BE2C (cell line): ENCODE results near the gene BUB3.

Experiments used
- DNase-seq: peaks from one replicate; pipeline ENCODE4 v3.0.0-alpha.2; 2020
- H3K27me3 ChIP-seq: fragments of 250-450 bp; sonication (Bioruptor Pico); 2 replicates; pipeline ENCODE4 v1.5.1; 2020; ENCODE audit warnings: mild to moderate bottlenecking
- H3K36me3 ChIP-seq: fragments of 250-450 bp; sonication (Bioruptor Pico); 2 replicates; pipeline ENCODE4 v1.5.1; 2020; ENCODE audit warnings: mild to moderate bottlenecking
- H3K4me1 ChIP-seq: fragments of 250-450 bp; sonication (Bioruptor Pico); 2 replicates; pipeline ENCODE4 v1.5.1; 2020
- H3K4me3 ChIP-seq: 2 replicates; pipeline ENCODE4 v1.5.1; 2011; ENCODE audit warnings: low read depth, low read length
- H3K9me3 ChIP-seq: fragments of 250-450 bp; sonication (Bioruptor Pico); 2 replicates; pipeline ENCODE4 v1.5.1; 2020
- TF ChIP-seq, protein P1 (sequence below): IDR thresholded peaks from 2 replicates; pipeline ENCODE4 v1.5.1; 2012; ENCODE audit warnings: mild to moderate bottlenecking, low read depth, low read length

BUB3 gene

DNA sequence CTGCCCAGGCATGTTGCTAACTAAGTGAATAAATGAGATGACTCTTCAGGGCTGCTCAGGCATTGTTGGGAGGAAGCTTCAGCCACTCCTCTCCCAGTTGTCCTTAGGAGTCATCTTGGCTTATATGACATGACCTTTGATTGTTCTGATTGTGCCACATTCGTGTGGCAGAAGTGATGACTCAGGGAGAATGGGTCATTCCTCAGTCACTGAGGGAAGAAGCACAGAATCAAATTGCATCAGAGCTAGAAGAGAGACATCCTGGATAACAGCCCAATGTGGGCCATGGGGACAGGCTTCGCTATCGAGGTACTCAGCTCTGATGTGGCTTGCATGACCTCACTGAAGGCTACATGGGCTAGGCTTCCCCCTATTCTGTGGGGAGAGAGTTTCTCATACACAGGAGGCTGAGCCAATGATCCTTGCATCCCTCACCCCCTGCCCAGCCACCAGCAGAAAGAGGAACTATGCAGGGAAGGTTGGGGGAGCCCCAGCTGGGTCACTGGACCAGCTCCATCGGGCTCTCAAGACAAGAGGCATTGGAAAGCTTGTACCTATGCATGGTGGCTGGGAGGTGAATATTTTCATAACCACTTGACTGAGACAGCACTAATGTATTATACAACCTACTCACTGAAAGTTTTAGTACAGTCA lies 24.5 kb upstream of the BUB3 start:
- Histone ChIP-seq H3K4me3 (no peak overlapping the region), H3K9me3 (no peaks in the 10 kb centered on the region), H3K4me1 (no peaks in the 10 kb centered on the region), H3K27me3 (peaks cover 90% of the 10 kb centered on the region), H3K36me3 (no peaks in the 10 kb centered on the region)
- TF ChIP-seq, protein P1, sequence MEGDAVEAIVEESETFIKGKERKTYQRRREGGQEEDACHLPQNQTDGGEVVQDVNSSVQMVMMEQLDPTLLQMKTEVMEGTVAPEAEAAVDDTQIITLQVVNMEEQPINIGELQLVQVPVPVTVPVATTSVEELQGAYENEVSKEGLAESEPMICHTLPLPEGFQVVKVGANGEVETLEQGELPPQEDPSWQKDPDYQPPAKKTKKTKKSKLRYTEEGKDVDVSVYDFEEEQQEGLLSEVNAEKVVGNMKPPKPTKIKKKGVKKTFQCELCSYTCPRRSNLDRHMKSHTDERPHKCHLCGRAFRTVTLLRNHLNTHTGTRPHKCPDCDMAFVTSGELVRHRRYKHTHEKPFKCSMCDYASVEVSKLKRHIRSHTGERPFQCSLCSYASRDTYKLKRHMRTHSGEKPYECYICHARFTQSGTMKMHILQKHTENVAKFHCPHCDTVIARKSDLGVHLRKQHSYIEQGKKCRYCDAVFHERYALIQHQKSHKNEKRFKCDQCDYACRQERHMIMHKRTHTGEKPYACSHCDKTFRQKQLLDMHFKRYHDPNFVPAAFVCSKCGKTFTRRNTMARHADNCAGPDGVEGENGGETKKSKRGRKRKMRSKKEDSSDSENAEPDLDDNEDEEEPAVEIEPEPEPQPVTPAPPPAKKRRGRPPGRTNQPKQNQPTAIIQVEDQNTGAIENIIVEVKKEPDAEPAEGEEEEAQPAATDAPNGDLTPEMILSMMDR, result no peak
- DNase-seq, result no peak

DNA sequence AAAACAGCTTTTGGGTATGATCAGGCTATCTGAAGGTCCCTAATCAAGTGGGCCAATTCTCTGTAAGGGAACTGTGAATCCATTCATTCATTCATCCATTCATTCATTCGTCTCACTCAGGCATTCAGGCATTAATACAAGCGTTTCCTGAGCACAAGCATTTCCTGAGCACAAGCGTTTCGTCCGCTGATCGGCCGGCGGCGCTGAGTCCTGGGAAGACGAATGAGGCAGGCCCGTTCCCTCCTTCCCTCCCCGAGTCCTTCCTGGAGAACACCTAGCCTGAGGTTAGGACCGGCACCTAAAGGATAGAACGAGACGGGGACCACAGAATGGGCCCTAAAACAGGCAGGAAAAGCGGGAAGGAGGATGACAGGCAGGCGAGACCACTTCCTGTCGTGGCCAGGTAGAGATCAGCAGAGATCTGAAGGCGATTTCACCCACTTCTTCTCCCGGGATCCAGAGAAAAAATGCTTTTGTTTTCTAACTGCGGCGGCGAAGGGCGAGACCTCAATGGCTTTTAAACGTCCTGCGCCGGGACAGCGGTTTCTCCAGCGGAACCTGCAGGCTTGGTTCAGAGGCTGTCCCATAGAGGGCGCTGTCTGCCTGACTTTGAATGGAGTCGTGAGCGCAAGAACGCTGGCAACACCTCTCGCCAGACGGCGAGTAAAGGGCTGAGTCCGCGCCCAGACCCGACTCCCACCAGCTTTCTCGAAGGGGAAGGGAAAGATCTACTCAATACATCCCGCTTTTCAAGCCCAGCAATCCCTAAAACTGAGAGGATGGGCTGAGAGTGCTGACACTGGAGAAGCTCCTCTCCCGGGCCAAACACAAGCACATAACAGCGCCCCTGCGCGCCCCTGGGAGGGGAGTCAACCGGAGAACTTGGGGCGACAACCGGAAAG lies 21.4 kb upstream of the BUB3 start:
- H3K9me3 ChIP-seq, result no peaks in the 10 kb centered on the region
- DNase-seq, result peak; percentile 85

DNA sequence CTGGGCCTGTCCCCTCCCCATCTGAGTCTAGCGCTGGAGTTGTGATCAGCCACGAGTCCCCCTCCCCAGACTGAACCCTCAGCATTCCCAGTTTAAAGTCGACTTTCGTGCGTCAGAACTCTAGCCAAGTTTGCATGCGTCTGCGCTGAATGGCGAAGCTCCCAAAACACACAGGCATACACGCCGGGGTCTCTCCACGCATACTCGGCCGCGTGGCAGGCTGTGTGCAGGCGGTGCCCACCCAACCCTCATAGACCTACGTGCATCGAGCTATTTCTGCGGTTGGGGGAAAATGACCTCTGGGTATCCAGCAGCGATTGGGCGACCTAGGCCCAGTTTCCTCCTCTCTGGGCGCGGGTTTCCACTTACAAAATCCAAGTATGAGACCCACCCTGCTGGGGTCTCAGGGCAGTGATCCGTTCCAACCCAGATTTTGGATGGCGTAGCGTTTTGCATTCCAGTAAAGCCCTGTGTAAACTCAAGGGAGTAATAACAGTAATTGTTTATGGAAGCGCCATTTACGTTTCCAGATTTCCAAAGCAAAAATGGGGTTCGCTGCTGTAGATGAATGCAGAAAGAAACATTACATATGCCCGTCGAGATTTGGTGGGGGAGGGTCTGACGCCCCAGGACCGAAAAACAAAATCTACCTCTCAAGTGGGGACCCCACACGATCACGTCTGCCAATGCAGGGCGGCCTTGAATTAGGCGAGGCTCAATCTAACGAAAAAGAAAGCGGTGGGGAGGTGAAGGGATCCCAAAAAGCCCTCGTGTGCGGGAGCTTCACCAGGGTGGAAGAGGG lies 20.5 kb upstream of the BUB3 start:
- DNase-seq, result no peak
- H3K4me1 ChIP-seq, result no peaks in the 10 kb centered on the region
- H3K9me3 ChIP-seq, result no peaks in the 10 kb centered on the region
- no peaks in the 10 kb centered on the region for H3K36me3 ChIP-seq
- peaks cover 99% of the 10 kb centered on the region for H3K27me3 ChIP-seq
- H3K4me3 ChIP-seq, result no peak overlapping the region
- TF ChIP-seq, protein P1, result no peak

More for the DNA sequence above, 21.4 kb upstream of the BUB3 start:
- H3K27me3 ChIP-seq, result peaks cover 98% of the 10 kb centered on the region
- TF ChIP-seq, protein P1, result peak; percentile 88
- H3K36me3 ChIP-seq, result no peaks in the 10 kb centered on the region
- H3K4me3 ChIP-seq, result no peak overlapping the region
- no peaks in the 10 kb centered on the region for H3K4me1 ChIP-seq

DNA sequence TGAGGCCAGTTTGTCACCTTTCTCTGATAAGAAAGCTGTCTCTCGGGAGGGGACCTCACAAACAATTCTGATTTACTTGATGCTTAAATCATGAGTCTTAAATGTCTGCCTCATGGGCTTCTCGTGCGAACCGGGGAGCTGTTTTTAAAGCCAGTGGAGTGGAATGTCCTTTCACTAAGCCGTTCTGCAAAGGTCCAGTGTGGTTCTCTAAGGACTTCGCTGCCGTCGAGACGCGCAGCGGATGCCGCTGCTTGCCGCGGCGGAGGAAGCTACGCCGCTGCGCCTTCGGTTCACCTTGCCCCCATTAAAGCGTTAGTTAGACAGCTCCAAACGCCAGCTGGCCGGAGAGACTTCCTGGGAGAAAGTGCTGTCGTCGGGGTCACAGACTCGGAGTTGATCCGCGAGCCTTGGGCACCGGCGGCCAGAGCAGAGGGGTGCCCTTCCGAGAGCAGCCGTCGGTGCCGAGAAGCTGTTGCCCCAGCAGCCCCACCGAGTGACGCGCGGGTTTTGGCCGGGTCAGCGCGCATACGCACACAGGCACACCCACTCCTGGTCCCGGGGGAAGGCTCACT lies 19.8 kb upstream of the BUB3 start:
- TF ChIP-seq, protein P1, result no peak
- Histone ChIP-seq H3K27me3 (peaks cover 99% of the 10 kb centered on the region), H3K9me3 (no peaks in the 10 kb centered on the region), H3K4me3 (no peak overlapping the region), H3K4me1 (no peaks in the 10 kb centered on the region), H3K36me3 (no peaks in the 10 kb centered on the region)
- DNase-seq, result no peak

DNA sequence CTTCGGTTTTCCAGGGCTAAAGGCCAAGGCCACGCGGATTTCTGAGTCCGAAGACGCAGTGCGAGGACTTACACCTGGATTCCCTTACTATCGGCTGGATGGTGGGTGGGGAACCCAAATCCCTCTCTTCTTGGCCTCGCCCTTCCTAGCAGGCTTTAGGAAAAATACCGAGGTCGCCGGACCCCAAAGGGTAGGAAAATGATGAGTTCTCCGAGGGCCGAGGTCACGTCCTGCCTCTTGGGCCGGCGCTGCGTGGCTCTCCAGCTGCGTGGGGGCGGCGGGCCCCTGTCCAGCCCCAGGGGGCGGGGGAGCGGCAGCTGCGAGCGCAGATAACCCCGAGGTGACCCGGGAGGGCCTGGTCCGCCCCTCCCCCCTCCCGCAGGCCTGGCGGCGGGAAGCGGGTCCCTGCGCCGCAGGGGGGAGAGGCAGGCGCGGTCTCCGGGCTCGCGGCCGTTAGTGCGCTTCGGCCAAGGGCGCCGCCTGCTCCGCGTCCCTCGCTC lies 19.2 kb upstream of the BUB3 start:
- DNase-seq, result no peak
- peaks cover 99% of the 10 kb centered on the region for H3K27me3 ChIP-seq
- peak overlapping the region; percentile 26 for H3K4me3 ChIP-seq
- H3K36me3 ChIP-seq, result no peaks in the 10 kb centered on the region
- no peaks in the 10 kb centered on the region for H3K9me3 ChIP-seq
- TF ChIP-seq, protein P1, result no peak
- H3K4me1 ChIP-seq, result no peaks in the 10 kb centered on the region
